ENCODE measurements around the gene CTBS.
"Not testable (repeated sequence)": the region's sequence is repeated elsewhere in the genome, so short reads cannot be mapped to it uniquely, and the experiment has no call there.

The CTBS gene

GRCh38 chr1:84585803-84586202 is 11.6 kb upstream of the CTBS start:
- no peak for DNase-seq (ENCODE audit: low read depth in 2 of 2)

DNA sequence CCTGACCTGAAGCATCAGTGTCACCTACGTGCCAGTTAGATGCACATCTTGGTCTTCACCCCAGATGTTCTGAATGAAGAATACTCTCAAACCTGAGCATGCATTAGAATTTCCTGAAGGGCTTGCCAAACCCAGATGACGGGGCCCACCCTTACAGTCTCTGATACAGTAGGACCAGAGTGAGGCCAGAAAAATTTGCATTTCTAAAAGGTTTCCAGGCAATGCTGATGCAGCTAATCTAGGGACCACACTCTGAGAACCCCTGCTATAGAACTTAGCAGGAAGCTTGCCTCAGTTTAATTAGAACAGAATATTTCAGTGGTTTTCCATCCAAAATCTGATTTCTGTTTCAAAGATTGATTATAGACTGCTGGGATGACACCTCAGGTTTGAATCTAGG is 9.9 kb upstream of the CTBS start:
- DNase-seq (ENCODE audit: low read depth in 2 of 2) = no peak

GRCh38 chr1:84583648-84584047 is 9.4 kb upstream of the CTBS start:
- no peak for DNase-seq (ENCODE audit: low read depth in 2 of 2)

DNA sequence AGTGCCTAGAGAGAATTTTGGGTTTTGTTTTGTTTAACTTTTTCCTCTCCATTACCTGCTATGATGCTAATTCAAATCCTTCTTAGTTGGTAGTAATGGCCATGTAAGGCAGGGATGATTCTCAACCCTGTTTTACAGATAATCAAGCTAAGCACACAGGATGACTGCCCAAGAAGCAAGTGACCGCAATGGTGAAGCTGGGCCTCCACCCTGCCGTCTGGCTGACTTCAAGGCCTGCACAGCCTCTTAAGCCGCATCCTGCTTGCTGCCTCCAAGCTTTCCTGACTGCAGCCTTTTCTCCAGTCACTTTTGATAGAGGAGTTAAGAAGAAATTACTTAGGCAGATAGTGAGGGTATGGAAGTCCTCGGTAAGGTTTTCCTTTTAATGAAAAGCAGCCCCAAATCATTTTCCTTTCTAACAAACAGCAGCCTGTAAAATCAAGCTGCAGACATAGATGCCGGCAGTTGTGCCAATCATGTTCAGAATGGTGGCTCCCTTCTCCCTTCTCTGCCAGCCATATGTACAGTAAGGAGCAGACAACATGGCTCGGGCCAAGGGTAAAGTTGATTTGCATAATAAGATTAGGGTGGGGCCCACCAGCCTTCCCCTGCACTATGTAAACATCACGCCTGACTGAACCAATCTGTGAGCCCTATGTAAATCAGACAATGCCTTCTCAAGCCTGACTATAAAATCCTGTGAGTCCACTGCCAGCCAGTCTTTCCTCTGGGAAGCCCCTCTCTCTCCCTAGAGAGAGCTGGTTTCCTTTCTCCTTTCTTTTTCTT is 8.8 kb upstream of the CTBS start:
- DNase-seq (ENCODE audit: low read depth in 2 of 2) = no peak

DNA sequence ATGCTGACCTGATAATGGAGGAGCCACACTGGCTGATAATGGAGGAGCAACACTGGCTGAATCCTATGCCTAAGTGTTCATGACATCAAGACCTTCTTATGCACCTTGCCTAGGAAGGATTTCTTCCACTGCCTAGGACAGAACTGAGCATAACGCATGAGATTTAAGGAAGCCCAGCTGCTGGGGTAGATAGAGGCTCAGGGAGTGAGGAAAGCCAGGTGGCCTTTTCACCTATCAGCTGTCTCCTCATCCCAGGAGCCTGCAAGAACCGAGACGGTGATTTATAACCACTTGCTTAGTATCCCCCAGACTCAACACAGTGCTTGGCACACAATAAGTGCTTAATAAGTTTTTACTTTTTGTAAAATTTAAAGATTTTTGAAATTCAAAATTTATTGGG is 7.4 kb upstream of the CTBS start:
- no peak for DNase-seq (ENCODE audit: low read depth in 2 of 2)

DNA sequence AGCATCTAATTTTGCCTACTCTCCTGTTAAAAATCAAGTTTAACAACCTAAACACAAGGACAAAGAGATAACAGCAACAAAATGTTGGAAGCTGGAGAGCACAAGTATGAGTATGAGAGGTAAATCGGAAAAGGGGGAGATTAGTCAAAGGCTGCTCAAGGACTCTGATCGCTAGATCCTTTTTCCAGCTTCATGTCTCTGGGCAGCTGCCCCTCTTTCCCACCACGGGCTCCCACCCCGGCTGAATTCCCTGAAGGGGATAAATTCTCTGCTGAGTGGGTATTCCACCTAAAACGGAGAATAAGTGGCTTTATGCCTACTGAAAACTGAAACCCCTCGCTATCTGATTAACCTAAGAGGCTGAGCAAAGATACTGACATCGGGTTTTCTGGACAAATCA is 696 bp upstream of the CTBS start:
- no peak for DNase-seq (ENCODE audit: low read depth in 2 of 2)

DNA sequence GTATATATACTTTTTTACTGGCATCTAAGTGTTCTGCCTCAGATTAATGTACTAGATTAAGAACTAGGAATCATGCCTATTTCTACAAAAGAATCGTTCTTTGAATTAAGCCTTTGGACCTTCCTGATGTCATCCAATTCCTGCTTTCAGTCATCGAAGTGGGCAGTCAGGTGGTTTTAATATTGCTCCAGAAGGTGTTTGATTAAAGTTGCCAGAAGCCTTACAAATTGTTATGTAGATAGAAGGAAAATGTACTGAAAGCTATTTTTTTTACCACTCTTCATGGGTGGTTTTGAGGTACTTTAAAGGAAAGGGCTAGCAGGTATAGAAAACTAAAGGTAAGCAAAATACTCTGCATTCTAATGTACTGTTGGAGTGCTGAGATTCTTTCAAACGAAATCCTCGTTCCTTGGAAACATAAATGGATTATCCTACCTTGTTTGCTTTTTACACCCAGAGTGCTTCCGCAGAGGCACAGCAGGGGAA is 716 bp downstream of the CTBS start:
- DNase-seq (ENCODE audit: low read depth in 2 of 2) = no peak

DNA sequence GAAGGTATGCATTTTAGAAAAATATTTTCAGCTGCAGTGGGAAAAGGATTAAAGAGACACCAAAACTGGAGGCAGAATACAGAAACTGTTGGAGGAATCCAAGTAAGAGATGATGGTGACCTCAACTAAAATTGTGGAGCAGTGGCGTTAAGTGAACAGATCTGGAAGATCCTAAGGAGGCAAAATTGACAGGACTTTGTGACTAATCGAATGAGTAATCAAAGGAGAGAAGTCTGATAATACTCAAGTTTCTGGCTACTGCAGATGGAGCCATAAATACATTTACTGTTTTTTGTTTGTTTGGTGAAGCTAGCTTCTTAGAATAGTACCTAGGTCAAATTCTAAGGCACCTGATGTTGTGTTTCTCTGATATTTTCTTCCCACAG is 3.1 kb downstream of the CTBS start:
- no peak for DNase-seq (ENCODE audit: low read depth in 2 of 2)

DNA sequence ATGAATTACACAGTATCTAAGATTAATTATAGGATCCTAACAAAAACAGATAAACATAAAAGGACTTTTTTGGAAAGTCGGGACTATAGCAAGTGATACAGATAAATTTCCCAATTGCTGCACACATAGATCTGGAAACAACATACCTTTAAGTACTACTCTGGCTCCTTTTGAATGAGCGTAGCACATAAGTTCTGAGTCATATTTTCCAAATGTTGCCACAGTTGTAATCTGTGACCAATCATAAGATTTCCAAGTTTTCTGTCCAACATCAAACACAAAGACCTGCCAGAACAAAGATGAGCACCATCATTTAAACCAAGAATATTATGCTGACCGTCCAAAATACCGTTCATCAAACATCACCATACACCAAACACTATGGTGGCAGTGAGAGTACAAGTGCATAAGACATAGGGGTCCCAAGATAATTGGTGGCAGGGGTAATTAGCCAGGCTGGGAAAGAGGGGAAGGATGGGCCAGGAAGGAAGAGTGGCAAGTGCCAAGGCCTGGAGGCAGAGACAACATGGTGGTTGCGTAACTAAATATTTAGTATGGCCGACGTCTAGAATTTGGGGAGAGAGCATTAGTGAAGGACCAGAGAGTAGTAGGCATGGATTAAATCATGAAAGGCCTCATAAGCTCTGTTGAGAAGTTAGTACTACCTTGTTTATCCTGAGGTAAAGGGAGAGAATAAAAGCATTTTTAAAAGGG is 3.6 kb downstream of the CTBS start:
- no peak for DNase-seq (ENCODE audit: low read depth in 2 of 2)

GRCh38 chr1:84569216-84569615 is 5.0 kb downstream of the CTBS start:
- DNase-seq (ENCODE audit: low read depth in 2 of 2) = no peak

DNA sequence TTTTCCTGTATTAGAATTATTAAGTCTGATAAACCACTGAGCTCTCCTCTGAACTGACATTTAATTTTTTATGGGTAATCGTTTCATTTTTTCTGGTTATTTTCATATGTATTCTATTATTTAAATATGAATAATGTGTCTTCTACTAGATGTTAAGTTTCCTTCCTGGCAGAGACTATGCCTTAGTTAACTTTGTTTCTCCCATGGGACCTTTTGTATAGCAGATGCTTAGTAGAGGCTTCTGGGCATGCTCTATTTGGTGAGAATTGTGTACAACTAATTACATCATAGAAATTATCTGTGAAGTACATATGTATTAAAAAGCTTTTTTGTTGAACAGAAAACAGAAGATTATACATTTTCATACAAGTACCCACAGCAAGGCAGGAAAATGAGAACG is 23.4 kb downstream of the CTBS start:
- DNase-seq (ENCODE audit: low read depth in 2 of 2) = no peak

GRCh38 chr1:84541679-84542078 is 32.6 kb downstream of the CTBS start:
- no peak for DNase-seq (ENCODE audit: low read depth in 2 of 2)

GRCh38 chr1:84540759-84541158 is 33.5 kb downstream of the CTBS start:
- DNase-seq (ENCODE audit: low read depth in 2 of 2) = no peak

GRCh38 chr1:84539972-84540371 is 34.3 kb downstream of the CTBS start:
- DNase-seq (ENCODE audit: low read depth in 2 of 2) = no peak

DNA sequence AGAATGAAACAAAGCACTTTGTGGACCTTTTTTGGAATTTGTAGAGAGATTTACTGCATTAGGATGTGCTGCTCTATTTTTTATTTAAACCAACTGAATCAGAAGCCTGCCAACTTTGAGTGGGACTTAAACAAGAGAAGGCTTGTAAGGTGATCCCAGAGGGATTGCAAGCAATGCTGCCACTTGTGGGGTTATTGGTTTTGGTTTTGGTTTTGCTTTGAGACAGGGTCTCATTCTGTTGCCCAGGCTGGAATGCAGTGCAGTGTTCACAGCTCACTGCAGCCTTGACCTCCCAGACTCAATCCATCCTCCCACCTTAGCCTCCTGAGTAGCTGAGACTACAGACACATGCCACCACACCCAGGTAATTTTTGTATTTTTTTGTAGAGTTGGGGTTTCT is 35.6 kb downstream of the CTBS start:
- no peak for DNase-seq (ENCODE audit: low read depth in 2 of 2)

DNA sequence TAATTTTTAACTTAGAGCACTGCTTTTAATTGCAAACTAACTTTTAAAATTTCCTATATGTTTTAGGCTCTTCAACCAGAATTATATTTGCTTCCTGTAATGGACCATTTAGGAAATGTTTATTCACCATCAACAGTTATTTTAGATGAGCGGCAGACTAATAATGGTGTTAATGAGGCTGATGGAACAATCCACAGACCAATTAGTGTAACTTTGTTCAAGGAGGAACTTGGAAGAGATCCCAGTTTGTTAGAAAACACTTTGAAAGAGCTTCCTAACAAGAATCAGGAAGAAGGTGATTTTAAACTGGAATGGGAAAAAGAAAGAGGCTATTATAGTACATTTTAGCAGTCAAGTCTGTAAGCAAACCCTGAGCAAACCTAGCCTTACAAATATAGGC is 48.5 kb downstream of the CTBS start:
- DNase-seq (ENCODE audit: low read depth in 2 of 2) = no peak

- no peak for DNase-seq (ENCODE audit: low read depth in 2 of 2)
Measured at GRCh38 chr1:84524590-84524989, 49.6 kb downstream of the CTBS start.

DNA sequence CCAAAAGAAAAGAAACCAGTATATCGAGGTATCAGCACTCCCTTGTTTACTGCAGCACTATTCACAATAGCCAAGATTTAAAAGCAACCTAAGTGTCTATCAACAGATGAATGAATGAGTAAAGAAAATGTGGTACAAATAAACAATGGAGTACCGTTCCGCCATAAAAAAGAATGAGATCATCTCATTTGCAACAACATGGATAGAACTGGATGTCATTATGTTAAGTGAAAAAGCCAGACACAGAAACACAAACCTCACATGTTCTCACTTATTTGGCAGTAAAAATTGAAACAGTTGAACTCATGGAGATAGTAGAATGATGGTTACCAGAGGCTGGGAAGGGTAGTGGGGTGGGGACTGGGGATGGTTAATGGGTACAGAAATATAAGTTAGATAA is 63.6 kb downstream of the CTBS start:
- no peak for DNase-seq (ENCODE audit: low read depth in 2 of 2)

DNA sequence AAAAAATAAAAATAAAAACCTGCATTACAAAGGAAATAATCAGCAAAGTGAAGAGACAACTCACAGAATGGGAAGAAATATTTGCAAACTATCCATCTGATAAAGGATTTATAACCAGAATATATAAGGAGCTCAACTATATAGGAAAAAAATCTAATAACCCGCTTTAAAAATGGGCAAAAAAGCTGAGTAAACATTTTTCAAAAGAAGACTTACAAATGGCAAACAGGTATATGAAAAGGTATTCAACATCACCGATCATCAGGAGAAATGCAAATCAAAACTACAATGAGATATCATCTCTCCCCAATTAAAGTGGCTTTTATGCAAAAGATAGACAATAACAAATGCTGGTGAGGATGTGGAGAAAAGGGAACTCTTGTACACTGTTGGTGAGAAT is 64.1 kb downstream of the CTBS start:
- no peak for DNase-seq (ENCODE audit: low read depth in 2 of 2)

DNA sequence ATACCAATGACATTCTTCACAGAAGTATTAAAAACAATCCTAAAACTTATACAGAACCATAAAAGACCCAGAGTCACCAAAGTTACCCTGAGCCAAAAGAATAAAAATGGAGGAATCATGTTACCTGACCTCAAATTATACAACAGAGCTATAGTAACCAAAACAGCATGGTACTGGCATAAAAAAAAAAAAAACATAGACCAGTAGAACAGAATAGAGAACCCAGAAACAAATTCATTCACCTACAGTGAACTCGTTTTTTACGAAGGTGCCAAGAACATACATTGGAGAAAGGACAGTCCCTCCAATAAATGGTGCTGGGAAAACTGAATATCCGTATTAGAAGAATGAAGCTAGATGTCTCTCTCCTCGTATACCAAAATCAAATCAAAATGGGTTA is 65.2 kb downstream of the CTBS start:
- DNase-seq (ENCODE audit: low read depth in 2 of 2) = no peak

DNA sequence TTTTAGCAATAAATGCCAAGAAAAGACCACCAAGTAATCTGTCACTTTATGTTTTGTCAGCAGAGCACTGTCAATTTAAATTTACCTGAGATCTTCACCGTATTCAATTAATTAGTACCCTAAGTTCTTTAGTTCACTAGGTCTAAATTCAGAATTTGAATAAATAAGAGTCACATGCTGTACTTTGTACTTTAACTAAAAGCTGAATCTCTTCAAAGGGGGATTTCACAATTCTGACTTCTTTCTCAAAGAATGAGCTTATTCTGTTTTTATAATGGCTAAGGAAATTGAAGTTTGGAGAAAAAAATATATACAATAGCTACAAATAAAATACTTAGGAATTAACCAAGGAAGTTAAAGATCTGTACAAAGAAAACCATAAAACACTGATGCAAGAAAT is 65.7 kb downstream of the CTBS start:
- DNase-seq (ENCODE audit: low read depth in 2 of 2) = no peak

DNA sequence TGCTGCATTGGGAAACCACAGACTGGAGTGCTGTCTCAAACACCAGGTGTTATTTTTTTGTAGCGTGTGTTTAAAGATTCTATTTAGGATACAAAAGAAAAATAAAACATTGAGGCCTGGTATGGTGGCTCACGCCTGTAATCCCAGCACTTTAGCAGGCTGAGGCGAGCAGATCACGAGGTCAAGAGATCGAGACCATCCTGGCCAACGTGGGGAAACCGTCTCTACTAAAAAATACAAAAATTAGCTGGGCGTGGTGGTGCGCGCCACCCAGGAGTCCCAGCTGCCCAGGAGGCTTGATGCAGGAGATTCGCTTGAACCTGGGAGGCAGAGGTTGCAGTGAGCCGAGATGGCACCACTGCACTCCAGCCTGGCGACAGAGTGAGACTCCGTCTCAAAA is 66.4 kb downstream of the CTBS start:
- not testable (repeated sequence) for DNase-seq (ENCODE audit: low read depth in 2 of 2)

GRCh38 chr1:84506729-84507453 is 67.3 kb downstream of the CTBS start:
- DNase-seq (ENCODE audit: low read depth in 2 of 2) = no peak
